ENCODE measurements around the gene PGC.
A peak's percentile ranks its signal among the peaks of the same experiment; 100 is the strongest.

Gene PGC

GRCh38 chr6:41697861-41698781 lies 49.1 kb downstream of the PGC start:
- peak; percentile 51 for DNase-seq (ENCODE audit: low read depth)

GRCh38 chr6:41696788-41697187 lies 50.4 kb downstream of the PGC start:
- no peak for DNase-seq (ENCODE audit: low read depth)

GRCh38 chr6:41695825-41696224 lies 51.4 kb downstream of the PGC start:
- DNase-seq (ENCODE audit: low read depth): no peak

GRCh38 chr6:41694815-41695526 lies 52.2 kb downstream of the PGC start:
- DNase-seq (ENCODE audit: low read depth): no peak

GRCh38 chr6:41693281-41694240 lies 53.6 kb downstream of the PGC start:
- DNase-seq (ENCODE audit: low read depth): no peak

- DNase-seq (ENCODE audit: low read depth): no peak
Measured at GRCh38 chr6:41692730-41693129, 54.5 kb downstream of the PGC start.

GRCh38 chr6:41692080-41692675 lies 55.0 kb downstream of the PGC start:
- DNase-seq (ENCODE audit: low read depth): no peak

- DNase-seq (ENCODE audit: low read depth): no peak
Measured at GRCh38 chr6:41691426-41692079, 55.6 kb downstream of the PGC start.

GRCh38 chr6:41690541-41691330 lies 56.5 kb downstream of the PGC start:
- no peak for DNase-seq (ENCODE audit: low read depth)

- DNase-seq (ENCODE audit: low read depth): no peak
Measured at GRCh38 chr6:41689171-41690008, 57.8 kb downstream of the PGC start.

- DNase-seq (ENCODE audit: low read depth): no peak
Measured at GRCh38 chr6:41688256-41688965, 58.8 kb downstream of the PGC start.

GRCh38 chr6:41687501-41688175 lies 59.6 kb downstream of the PGC start:
- no peak for DNase-seq (ENCODE audit: low read depth)

Measured in HS-5 (cell line).